H1 (cell line): Measurements from ENCODE around the gene PGAM2. TPM values are rescaled to one million over a fixed set of nuclear protein-coding genes. Genes with fewer than 3 reads are reported as not detected.

ENCODE experiments used
- GTF2F1 ChIP-seq: IDR thresholded peaks from 2 replicates; pipeline ENCODE4 v1.6.1; 2012; ENCODE audit warnings: low read depth, low read length, improper control_type of control experiment, borderline replicate concordance
- polyA plus RNA-seq, 7 experiments: library from polyadenylated mRNA; depleted of rRNA in 3 of 7; stranded (reverse) in 5 of 7; unstranded in 2 of 7; fragments of >200 nt in 5 of 7; fragments of 200-250 nt in 2 of 7; gene quantifications; 1 replicate in 5 of 7; 2 replicates in 1 of 7; 4 replicates in 1 of 7; pipeline versions ENCODE4 v1.2.1 to v1.2.3, GENCODE V29; 2011 to 2013; ENCODE audit warnings: missing spikeins in 2 of 7, mixed read lengths in 2 of 7
- total RNA-seq: library from RNA; stranded (reverse); fragmentation: NEBNext Ultra II Directional; extraction: Animal tissue kit (Norgen Biotek cat#: 25700); gene quantifications from 2 replicates; pipeline ENCODE4 v1.2.1, GENCODE V29; 2021

PGAM2 gene
- total and polyA plus RNA-seq, 2 of the 8 experiments (the other 6 are each of a cell fraction or from before 2014, with no cell fraction given), result 2.1 to 2.9 TPM

- no peak for TF ChIP-seq GTF2F1
These were observed 39.7 kb upstream of the PGAM2 start (continued) for GRCh38 chr7:44104860-44105771.
